HG03108 (cell line): ENCODE data around the gene RASGRP2.
"Not testable (repeated sequence)": the region's sequence is repeated elsewhere in the genome, so short reads cannot be mapped to it uniquely, and the experiment has no call there.

Source experiments
- ATAC-seq: cut with Tn5 transposase; IDR thresholded peaks from one replicate; pipeline ENCODE4 v1.9.1; 2021; ENCODE audit warnings: moderate library complexity; ENCODE audit not compliant: unreplicated experiment

Gene RASGRP2

GRCh38 chr11:64720640-64721358, 23.1 kb downstream of the RASGRP2 start:
- no peak for ATAC-seq

DNA sequence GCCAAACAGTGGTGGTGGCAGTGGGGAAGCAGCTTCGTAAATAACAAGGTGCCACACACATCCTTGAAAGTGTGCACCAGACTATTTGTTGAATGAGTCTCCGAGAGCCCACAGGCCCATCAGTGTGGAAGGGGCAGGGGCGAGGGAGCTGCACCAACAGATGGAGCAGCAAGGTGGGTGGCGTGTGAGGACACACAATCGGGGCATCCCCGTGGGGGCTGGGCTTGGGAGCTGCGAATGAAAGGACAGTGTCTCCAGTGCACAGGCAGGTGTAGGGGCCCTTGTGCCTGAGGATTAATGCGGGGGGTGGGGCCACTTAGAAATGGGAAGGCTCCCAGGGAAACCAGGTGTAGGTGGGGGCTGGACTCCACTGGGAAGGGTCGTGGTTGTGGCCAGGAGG, 23.8 kb downstream of the RASGRP2 start:
- no peak for ATAC-seq

GRCh38 chr11:64719406-64719805, 24.5 kb downstream of the RASGRP2 start:
- no peak for ATAC-seq

- no peak for ATAC-seq
These were observed 25.2 kb downstream of the RASGRP2 start for GRCh38 chr11:64718780-64719124.

- no peak for ATAC-seq
These were observed 25.7 kb downstream of the RASGRP2 start for GRCh38 chr11:64718084-64718779.

DNA sequence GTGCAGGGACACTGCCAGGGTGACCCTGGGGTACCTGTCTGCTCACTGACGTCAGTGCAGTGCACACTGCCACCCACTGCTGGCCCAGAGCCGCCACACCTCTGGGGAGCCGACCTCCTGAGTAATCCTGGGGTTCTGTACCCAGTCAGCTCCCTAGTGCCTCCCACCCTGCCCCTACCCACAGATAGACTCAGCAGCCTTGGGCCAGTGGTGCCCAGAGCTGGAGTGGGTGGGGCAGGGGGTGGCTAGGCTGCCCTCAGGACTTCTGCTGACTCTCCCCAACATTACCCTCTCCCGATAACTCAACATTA, 26.7 kb downstream of the RASGRP2 start:
- ATAC-seq: no peak

DNA sequence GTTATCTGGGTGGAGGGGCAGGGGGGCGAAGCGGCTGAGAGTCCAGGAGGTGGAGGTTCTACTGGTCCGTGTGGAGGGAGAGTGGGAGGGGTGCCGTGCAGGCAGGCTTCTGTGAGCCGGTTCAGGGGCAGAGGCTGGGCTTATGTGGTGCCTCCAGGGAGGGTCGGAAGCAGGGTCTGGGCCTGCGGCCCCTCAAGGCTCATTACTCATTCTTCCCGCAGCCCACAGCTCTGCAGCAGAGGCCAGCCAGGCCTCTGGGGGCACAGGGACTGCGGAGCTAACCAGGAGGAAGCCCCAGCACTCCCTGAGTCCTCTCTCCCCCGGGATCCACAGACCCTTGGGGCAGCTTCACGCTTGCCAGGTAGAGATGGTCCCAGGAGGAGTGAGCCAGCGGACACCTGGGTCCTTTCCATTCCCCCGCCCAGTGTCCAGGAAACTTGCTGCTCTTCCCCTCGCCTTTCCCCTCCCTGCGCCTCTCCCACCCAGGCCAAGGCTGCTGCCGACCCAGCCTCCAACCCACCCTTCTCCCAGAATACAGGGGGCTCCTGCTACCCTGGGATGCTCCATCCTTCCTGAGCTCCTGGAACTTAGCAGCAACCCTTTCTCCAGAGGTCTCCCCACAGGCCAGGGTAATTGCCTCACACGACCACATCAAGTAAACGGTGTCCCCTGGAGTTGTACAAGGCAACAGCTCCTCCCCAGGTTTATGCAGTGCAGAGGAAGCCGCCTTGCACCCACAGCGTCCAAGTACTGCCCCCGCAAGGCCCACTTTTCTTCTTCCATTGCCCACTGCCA, 27.3 kb downstream of the RASGRP2 start:
- ATAC-seq: no peak

DNA sequence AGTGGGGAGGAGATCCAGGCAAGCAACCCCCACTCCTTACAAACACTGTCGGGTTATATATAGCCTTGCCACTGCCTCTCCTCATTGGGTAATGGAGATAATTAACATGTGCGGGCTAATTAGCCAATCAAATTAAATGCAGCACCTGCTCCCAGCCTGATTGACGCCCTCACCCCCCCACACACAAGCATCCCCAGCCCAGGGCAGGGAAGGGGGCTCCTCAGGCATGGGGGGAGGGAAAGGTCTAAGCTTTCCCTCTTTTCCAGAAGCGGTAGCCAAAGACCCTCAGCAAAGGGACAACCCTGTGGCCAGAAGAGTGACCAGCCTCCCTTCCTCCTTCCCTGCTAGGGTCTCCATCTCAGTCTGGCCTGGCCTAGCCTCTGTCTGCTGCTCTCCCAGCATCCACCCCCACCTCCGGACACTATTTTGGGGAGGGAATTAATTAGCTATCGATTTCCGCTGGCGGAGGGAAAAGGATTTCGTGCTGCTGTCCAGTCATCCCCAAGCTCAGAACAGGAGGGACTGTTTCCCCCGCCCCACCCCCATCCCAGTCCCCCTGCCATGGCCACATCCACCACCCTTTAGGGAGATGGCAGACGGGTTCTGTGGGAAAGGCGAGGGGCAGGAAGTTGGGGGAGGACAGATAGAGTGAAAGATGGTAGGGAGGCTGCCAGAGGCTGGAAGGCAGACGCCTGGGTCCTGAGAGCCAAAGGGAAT, 28.0 kb downstream of the RASGRP2 start:
- no peak for ATAC-seq

GRCh38 chr11:64715110-64715509, 28.8 kb downstream of the RASGRP2 start:
- ATAC-seq: no peak

GRCh38 chr11:64714666-64715065, 29.3 kb downstream of the RASGRP2 start:
- ATAC-seq: no peak

- no peak for ATAC-seq
These were observed 30.1 kb downstream of the RASGRP2 start for GRCh38 chr11:64713781-64714363.

DNA sequence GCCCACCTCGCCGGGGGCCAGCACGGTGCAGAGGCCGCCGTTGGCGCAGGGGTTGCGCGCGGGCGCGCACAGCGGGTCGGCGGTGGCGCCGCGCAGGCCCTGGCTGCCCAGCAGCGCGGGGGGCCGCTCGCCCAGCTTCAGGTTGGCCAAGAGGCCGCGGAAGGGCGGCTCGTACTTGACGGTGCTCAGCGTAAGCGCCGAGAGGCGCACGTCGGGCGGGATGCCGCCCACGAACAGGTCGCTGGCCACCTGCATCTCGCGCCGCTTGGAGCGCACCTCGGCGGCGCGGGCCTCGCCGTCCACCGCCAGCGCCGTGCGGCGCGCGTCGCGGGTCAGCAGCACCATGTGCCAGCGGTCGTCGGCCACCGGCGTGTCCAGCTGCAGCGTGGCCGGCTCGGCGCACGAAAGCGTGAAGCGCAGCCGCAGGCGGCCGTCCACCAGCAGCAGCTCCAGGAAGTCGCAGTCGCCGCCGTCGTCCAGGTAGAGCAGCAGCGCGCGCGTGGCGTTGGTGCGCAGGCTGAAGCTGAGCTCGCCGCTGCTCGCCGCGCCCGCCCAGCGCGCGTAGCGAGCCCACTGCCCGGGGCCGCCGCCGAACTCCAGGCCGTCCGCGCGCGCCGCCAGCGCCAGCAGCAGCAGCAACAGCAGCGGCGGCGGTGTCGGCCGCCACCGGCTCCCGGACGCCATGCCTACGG, 30.8 kb downstream of the RASGRP2 start:
- no peak for ATAC-seq

DNA sequence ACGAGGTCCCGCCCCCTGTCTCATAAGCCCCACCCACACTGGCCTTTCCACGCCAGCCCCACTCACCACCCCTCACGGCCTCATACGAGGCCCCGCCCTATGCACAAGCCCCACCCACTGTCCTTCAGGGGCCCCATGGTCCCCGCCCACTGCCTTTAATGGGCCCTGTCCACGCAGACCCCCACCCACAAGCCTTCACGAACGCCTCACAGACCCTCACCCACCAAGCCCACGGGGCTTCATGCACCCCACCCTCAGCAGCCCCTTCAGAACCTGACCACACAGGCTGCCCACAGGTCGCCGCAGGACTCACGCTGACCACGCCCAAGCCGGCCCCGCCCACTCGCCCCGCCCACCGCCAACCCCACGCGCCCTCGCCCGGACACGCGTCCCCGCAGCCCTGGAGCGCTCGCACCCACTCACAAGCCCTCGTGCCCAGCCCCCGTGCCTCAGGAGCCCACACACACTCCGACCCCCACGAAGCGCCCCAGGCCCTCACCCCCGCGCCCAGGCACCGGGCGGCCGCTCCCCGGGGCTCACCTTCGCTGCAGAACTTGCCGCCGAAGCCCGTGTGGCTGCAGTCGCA, 31.4 kb downstream of the RASGRP2 start:
- ATAC-seq: no peak

GRCh38 chr11:64711956-64712362, 32.0 kb downstream of the RASGRP2 start:
- no peak for ATAC-seq

DNA sequence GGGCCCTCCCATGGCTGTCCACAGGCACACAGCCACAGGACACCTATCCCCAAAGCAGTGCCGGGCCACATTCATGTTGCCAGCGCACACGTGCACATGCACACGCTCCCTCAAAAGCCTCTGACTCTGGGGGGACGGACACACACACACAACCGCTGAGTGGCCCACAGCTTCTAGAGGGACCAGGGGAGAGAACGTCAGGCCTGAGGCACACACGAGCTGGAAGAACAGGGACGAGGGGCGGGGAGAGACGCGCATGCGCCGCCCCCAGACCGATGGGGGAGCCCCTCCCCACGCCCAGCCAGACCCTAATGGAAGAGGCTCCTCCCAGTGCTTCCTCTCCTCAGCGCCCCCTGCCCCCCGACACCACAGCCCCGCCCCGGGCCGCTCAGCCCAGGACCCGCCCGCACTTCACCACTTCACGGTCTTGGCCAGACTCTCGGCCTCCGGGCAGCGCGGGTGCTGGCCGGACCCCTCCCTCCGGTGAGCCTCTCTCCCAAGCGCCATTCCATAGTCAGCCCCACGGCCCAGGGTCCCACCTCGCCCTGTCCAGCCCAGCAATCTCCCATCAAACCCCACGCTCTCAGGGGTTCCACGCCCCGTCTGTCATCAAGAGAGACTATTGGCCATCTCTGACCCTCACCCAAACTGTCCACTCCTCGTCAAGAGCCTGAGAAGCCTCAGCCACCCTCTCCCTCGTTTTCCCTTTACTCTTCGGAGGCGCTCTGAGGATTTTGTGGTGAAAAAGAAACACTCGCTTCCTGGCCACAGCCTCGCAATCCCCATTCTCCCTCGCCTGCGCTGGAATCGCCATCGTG, 32.6 kb downstream of the RASGRP2 start:
- no peak for ATAC-seq

GRCh38 chr11:64710418-64711137, 33.4 kb downstream of the RASGRP2 start:
- ATAC-seq: no peak

DNA sequence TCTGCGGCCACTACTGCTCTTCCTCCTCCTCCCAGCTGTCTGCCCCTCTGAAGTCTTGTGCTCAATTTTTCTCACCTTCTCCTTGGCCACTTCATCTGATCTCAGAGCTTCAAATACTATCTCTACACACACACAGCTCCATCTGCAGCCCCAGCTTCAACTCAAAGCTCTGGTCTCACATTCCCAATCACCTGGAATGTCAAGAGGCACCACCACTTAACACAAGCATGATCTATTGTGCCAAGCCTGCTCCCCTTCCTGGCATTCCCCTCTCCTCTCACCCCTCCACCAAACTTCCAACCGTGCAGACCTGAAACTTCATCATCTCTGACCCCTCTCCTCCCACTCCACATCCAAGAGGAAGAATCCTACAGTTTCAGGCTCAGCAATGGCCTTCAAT, 38.4 kb downstream of the RASGRP2 start:
- ATAC-seq: no peak

- ATAC-seq: no peak
These were observed 40.9 kb downstream of the RASGRP2 start for GRCh38 chr11:64703048-64703447.

DNA sequence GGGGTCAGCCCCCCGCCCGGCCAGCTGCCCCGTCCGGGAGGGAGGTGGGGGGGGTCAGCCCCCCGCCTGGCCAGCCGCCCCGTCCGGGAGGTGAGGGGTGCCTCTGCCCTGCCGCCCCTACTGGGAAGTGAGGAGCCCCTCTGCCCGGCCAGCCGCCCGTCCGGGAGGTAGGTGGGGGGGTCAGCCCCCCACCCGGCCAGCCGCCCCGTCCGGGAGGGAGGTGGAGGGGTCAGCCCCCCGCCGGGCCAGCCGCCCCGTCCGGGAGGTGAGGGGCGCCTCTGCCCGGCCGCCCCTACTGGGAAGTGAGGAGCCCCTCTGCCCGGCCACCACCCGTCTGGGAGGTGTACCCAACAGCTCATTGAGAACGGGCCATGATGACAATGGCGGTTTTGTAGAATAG, 42.0 kb downstream of the RASGRP2 start:
- ATAC-seq: not testable (repeated sequence)
